ELR (cell line): ENCODE results near the gene NFIA.
"Not testable (repeated sequence)": the region's sequence is repeated elsewhere in the genome, so short reads cannot be mapped to it uniquely, and the experiment has no call there.

Experiments
- DNase-seq: peaks from one replicate; pipeline ENCODE4 v3.0.0-alpha.2; 2015; ENCODE audit warnings: low read depth

NFIA gene

DNA sequence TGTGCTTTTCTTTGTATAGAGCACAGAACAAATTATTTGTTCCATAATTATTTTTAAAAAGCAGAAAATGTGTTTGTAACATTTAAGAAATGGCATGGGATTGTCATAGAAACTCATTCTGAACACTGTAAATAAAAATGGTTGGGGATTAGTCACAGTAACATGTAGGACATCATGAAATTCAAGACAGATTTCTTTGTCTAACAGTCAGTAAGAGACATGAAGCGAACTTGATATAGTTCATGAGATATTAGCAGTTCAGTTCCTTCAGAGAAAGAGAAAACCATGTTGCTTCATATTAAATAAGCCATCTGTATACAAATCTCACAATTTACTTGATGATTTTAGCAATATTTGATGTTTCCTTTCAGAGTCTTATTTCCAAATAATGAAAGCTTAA is 19.7 kb downstream of the NFIA start:
- no peak for DNase-seq

DNA sequence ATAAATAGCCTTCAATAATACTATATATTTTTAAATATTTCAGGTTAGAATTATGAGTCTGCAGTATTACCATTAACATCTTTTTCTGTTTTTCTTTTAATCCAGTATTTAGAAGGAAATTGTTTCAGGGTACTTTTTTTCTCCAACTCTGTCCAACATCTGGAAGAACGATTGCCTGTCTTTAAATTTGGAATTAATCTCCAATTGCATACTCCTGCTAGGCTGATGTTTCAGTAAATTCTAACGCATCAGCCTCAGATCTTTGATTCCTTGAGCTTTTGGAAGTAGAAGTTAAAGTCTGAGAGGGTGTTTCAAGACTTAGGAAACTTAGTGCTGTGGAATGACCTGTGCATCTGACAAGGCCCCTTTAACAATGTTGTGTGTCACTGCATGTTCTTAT is 20.3 kb downstream of the NFIA start:
- no peak for DNase-seq

DNA sequence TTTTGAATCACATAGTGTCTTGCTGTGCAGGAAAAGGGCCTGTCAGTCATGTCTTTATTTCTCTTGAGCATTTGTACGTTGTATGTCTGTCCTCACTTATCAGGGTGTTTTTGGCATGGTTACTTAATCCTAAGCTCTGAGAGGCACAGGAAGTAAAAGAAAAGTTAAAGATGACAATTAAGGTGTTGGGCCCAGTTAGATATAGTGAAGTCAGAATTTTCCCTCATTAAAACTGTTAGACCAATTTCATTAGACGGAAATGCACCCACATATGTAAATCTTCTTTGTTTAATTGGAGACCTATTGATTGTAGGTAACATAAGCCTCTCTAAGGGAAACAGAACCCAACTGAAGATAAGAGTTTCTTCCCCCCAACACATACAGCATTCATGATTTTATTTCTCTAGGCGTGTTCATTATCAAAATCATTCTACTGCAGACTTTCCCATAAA is 21.9 kb downstream of the NFIA start:
- DNase-seq, result no peak

DNA sequence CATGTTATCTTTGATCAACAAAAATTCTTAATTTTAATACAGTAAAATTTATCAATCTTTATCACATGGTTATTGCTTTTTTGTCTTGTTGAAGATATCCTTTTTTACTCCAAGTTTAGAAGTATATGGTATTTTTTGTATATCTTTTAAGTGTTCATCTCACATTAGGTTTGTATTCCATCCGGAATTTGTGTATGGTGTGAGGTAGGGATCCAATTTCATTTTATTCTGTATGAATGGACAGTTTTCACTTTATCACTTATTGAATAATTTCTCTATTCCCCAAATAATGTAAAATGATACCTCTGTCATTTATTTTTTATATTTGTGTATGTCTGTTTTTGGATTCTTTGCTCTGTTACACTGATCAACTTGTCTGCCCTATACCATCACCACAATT is 25.3 kb downstream of the NFIA start:
- DNase-seq, result no peak

DNA sequence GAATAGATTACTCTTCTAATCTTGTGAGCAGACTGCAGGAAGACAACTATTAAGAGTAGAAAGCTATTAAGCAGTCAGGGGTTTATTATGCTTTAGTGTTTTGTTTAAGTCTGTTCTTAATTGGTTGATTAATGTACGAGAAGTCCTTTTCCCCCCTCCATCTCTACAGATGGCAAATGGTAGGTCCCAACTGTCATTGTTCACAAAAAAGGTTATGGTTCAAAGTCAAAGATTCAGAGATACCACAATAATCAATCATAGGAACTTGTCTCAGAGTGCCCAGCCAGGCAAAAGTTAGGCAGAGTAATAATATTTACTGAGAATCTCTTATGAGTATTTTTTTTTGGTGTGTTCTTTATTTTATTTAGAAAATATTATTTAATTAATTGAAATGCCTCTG is 26.8 kb downstream of the NFIA start:
- DNase-seq, result no peak

DNA sequence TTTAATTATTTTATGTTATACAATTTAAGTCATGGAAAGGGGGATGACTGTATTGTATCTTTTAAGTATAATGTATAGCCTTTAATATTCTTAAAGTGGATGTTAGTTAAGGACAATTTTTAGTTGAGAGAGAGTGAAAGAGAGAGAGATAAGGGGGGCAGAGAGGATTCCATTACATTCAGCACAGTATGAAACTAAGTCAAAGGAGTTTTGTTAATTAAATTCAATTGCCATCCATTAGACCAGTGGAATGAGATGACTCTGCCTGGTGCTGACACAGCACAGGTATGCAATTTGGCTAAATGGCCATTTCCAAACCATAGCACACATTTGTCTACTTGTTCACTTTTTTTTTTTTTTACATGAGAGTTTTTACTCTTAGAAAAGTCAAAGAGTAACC is 27.5 kb downstream of the NFIA start:
- DNase-seq, result no peak

DNA sequence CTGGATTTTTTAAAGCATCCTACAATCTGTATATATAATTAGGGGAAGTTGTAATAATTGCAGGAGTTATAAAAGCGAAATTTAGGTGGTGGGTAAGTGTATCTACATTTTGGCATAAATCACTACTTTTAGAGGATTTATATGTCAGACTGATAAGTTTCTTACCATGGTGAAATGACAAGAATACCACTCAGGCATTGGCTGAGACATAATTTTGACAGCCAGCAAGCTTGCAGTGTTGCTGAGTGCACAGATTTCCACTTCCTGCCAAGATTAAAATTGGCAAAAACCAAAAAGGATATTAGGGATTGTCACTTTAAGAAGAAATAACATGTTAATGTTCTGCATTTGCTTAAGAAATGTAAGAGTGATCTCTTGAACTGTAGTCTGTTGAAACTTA is 28.2 kb downstream of the NFIA start:
- DNase-seq, result no peak

DNA sequence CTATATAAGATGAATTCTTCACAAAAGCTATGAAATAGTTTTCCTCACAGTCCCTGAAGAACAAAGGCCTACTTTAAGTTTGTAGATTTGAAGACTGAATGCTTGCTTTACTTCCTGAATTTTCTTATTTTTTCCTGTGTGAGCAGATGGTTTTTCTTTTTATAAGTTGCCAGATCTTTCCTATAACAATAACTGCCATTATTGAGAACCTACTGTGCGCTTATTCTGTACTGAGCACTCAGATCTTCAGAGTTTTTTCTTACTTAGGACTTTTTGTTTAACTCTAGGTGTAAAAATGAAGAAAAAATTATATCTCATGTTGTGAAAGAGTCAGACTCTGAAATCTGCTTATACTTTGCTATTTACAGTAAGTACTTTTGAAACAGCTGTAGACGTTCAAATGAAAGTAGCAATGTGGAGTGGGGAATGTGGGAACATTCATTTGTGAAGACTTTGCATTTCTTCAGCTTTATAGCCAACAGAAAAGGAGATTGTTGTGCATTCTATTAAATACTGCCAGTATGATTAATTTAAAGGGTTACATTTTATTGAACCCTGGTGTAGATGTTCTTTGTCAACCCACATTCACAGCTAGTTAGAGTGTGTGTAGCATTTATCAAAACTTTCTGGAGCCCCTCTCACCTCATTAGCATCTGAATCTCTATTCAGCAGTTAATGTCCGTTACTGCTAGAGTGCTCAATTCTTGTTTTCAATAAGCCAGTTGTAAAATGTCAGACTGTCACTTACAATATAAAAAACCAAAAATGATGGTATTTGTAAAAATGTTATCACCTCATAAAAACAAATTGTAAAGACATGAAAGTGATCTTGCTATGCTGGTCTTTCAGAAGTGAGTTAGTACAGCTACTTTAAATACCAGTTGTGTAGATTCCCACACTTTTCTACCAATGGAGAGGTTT is 29.0 kb downstream of the NFIA start:
- DNase-seq, result no peak

DNA sequence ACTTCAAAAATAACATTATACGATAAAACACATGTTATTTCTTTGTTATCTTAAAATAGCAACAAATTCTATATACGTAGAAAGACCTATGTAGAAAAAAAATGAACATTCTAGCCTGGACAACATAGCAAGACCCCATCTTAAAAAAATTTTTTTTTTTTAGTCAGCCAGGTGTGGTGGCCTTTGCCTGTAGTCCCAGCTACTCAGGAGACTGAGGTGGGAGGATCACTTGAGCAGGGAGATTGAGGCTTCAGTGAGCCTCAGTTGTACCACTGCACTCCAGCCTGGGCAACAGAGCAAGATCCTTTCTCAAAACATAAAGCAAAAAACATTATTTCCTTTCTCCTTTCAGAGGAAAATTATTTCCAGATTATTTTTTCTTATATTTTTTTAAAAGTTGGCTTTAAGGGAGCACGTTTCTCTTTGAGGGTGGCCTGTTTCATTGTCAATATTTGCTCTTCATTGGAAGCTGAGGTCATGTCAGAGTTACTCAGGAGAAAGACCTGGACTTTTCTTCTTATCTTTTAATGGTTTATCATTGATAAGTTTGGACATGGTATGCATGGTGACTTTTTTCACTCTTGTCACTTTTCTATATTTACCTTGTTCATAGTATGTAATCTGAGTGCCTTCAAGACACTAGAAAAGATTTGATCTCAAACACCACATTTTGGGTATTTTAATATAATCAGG is 32.0 kb downstream of the NFIA start:
- no peak for DNase-seq

DNA sequence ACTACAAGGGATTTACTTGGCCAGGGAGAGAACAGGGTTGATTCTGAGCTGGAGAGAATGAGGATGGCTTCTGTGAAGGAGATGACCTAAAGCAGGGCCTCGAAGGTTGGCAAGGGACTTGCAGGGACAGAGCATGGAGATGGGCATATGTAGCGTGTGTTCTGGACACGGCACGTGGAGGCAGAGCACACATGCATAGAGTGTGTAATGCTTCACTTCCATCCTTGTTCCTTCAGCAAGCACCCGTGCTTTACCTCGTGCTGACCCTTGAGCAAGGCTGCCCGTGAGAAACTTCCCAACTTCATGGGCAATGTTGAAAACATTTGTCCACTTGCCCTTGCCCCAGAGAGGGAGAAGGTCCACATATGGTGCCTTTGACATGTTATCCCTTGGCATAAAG is 33.1 kb downstream of the NFIA start:
- DNase-seq, result no peak

DNA sequence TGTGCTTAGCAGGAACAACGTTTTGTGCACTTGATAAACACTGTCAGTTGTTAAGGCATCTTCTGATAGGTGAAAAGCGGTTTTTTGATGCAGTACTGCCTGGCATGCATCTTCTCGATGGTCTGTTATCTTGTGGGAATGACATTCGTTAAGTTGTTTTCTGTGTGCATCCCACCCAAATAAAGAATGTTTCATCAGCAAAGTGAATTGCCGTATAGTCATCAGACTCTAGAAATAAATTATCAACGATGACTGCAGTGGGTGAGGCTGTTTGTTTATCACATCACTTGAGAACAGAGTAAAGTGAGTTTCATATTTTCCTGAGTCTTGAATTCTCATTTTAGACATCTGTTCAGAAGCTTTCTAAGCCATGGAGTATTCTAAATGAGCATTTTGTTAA is 34.1 kb downstream of the NFIA start:
- no peak for DNase-seq

DNA sequence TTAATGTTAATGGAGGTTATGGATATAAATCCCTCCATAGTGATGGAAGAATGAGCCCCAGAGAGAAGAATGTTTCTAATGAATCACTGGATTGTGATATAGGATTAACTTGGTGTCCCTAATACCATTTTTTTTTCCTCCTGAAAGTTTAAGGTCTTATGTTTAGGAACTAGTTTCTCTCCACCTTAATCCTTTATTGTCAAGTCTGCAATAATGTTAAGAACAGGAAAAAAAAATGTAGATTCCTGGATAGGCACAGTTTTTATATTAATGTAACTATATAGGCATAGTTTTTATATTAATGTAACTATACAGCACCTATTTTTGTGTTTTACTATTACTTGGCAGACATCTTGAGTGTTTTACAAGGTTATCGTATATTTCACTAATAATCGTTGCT is 34.9 kb downstream of the NFIA start:
- no peak for DNase-seq

DNA sequence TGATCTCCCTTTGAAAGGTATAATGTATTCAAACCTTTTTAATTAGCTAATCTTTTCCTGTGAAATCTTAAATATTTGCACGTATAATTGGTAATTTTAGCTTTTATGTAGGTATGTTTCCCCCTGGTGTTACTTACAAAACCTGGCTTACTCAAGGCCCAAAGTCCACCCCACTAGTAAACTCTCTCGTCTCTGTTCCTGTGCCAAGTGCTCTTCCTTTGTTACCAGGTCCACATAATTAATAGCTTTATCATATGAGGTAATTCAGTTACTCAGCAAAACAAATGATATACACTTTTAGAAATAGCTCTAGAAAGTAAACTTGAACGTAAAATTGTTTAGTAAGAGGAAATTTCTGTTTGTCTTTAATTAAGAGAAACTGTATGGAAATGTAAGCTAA is 36.7 kb downstream of the NFIA start:
- no peak for DNase-seq

DNA sequence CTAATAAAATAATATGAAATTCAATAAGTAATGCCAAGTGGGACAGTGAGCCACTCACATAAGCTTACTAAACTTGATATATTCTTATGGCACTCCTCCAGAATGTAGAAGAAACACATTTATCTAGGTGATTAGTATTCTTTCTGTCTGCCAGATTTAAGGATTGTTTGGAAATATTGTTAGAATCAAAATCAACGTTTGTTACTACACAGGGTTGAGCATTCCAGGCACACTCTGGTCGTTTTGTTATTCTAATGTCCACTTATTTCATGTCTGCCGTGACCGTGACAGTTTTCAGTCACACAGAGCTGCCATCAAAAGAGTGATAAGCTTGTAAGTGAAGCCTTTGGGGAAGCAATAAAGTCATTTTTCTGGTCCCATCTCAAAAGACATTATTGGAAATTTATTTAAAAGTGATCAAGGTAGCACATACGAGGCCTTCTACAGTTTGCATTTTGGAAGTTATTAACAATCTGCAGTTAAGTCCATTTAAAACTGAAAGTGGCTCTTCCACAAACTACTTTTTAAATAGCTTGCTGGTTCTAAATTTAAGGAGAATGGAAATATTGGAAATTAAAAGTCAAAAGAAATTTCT is 38.0 kb downstream of the NFIA start:
- no peak for DNase-seq

DNA sequence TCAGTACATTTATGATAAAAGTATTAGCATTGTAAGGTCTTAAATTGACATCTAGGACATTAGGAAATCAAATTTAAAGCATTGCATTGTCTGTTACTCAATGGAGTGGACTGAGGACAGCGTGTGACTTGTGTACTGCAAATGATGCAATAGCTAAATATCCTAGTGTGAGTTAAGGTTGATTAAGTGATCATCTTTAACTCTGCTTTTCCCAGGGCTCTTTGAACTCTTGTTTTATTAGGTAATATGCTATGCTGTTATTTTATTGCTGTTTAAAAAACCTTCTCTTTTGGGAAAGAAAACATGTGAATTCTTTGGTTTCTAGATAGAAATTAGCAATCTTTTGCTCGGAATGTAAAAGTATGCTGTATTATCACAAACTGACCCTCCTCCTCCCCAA is 38.6 kb downstream of the NFIA start:
- DNase-seq, result no peak

DNA sequence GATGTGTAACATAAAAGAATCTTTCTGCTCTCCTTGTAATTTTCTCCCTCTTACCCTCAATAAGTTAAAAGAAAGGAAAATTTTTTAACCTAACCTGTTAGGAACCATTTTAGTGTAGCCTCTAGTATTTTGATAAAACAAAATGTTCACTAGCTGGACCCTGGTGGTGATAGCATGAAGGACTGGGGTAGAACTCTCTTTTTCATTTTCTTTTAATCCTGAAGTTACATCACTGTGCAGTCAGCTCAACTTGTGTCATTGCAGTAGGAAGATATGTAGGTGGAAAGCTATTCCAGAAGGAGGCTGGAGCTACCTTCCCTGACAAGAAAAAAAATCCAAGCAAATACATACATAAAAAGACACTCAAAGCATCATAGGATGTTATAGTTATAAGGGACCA is 39.3 kb downstream of the NFIA start:
- no peak for DNase-seq

DNA sequence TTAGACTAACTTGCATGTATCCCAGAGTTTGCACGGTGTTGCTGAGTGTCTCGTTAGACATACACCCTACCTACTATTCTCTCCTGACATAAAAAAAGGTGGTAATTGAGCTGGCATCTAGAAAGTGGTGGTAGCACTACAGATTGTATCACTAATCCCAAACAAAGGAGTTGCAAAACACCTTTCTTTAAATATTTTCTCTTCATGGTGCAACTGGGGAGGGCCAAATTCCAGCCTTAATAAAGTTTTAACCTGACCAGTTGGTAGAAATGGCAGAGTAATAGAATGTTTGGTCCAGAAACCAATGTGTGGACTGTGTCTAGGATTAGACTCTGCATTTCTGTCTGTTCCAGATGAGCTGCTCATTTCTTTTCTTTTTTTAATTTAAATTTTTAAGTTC is 40.0 kb downstream of the NFIA start:
- DNase-seq, result no peak

DNA sequence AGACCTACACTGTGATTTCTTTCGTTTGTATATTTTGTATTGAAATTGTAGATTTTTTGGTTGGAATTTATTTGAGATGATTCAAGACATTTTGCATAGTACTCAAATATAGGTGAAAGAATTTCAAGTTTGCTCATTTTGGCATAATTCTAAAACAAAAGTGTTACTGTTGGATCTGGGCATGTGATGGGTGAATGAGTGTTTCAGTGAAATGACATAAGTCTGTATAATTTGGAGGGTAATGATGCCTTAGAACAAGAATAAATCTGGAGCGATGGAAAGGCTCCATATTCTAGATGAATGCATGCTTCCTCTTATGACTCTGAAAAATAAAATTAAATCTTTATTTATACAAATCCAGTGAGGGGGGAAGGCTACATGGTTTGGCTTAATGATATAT is 41.0 kb downstream of the NFIA start:
- no peak for DNase-seq

DNA sequence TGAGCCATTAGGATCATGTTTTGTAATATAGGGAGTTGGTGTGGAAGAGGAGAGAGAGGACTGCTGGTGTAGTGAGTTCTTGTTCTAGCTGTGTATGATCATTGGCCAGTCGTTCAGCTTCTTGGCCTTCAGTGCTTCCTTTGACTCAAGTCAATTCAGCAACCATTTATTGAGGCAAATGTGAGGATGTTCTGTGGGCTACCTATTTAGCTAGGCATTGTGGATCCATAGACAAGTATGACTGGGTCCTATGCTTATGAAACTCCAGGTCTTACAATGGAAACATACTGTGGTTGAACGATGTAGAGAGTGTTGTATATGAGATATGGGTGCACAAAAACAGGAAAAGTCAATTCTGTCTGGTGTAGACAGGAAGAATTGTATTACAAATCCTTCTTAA is 41.7 kb downstream of the NFIA start:
- DNase-seq, result no peak

DNA sequence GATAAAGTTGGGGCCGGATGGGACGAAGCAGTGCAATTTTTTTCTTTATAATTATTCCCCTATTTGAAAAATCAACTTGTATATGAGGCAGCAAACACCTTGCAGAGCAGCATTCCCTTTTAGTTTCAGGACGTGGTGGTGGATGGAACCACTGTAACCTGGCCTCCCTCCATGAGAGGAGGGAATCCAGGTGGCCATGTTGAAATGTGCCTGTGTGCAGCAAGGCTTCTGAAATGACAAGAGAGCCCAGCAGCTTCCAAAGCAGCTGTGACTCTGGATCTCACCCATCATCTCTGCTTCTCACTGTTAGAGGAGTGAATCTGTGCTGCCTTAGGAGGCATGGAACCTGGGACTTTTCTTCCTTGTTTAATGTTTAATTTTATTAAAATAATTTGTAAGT is 42.3 kb downstream of the NFIA start:
- DNase-seq, result no peak

DNA sequence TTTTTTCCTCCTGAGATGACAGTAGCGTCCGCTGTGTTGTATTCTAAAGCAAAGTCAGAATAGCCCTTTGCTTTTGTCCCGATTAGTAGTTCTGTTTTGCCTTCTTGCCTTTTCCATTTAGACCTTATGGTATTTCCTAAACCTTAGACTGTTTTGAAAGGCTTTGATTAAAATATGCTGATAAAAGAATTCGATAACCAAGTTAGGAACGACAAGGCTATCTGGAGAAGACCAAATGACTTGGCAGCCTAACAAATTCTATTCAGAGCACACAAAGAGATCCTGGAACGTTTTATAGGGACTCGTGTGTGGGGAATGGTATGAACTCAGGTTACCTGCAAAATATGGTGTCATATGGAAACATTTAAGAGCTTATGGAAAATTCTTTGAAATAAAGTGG is 42.9 kb downstream of the NFIA start:
- no peak for DNase-seq

DNA sequence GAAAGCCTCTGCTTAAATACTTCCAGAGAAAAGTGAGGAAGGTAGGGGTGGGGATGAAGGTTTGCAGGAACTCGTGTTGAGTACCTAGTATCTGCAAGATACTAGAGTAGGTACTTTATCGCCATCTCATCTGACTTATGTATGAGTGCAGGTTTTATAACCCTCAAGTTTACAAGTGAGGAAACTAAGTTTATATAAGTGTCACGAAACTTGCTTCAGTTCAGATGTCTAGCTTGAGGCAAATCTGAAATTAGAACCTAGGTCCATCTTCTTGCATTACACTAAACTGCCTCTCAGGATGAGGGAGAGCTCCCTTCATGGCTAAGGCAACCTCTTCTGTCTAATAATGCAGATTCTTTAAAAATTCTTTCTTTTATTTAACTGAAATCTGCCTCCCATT is 43.5 kb downstream of the NFIA start:
- DNase-seq, result no peak

DNA sequence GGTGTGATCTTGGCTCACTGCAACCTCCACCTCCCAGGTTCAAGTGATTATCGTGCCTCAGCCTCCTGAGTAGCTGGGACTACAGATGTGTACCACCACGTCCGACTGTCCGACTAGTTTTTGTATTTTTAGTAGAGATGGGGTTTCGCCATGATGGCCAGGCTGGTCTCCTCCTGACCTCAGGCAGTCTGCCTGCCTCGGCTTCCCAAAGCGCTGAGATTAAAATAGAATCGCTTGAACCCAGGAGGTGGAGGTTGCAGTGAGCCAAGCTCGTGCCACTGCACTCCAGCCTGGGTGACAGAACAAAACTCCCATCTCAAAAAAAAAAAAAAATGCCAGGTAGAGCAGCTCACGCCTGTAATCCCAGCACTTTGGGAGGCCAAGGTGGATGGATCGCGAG is 44.5 kb downstream of the NFIA start:
- not testable (repeated sequence) for DNase-seq
